ENCODE results near the gene CMPK2. TPM values are rescaled to one million over a fixed set of nuclear protein-coding genes. Genes with fewer than 3 reads are reported as not detected.

Gene CMPK2
- total RNA-seq, 1 experiment from 2014 or later, result 26.6 TPM

GRCh38 chr2:6911721-6912120 is 46.0 kb upstream of the CMPK2 start:
- no peaks in the 10 kb centered on the region for H3K9me3 Mint-ChIP-seq (ENCODE audit: low read depth, unreplicated experiment)
- BruUV-seq (replicated peaks), result no TSS peak
- CTCF ChIA-PET, result no interaction called here

GRCh38 chr2:6909431-6910385 is 44.0 kb upstream of the CMPK2 start:
- H3K27me3 Mint-ChIP-seq (ENCODE audit: unreplicated experiment), result no peaks in the 10 kb centered on the region

More at GRCh38 chr2:6911721-6912120, 46.0 kb upstream of the CMPK2 start:
- no peak overlapping the region for H3K4me3 Mint-ChIP-seq (ENCODE audit: low read depth, unreplicated experiment)
- DNase-seq, result no peak
- H3K27ac Mint-ChIP-seq (ENCODE audit: unreplicated experiment), result no peak overlapping the region
- TF ChIP-seq CTCF (IDR thresholded peaks at IDR 0.05; ENCODE audit: unreplicated experiment), result no peak
- peaks cover 7% of the 10 kb centered on the region for H3K36me3 Mint-ChIP-seq (ENCODE audit: insufficient read depth, unreplicated experiment)
- no peaks in the 10 kb centered on the region for H3K27me3 Mint-ChIP-seq (ENCODE audit: unreplicated experiment)
- intact Hi-C loops (cut with micrococcal nuclease; ENCODE audit: unreplicated experiment), result no loop called here
- H3K4me1 Mint-ChIP-seq (ENCODE audit: low read depth, unreplicated experiment), result peaks cover 34% of the 10 kb centered on the region

GRCh38 chr2:6908291-6908690 is 42.6 kb upstream of the CMPK2 start:
- DNase-seq, result no peak
- H3K4me1 Mint-ChIP-seq (ENCODE audit: low read depth, unreplicated experiment), result peaks cover 10% of the 10 kb centered on the region
- no peak overlapping the region for H3K4me3 Mint-ChIP-seq (ENCODE audit: low read depth, unreplicated experiment)
- H3K36me3 Mint-ChIP-seq (ENCODE audit: insufficient read depth, unreplicated experiment), result no peaks in the 10 kb centered on the region
- no peaks in the 10 kb centered on the region for H3K9me3 Mint-ChIP-seq (ENCODE audit: low read depth, unreplicated experiment)
- no TSS peak for BruUV-seq (replicated peaks)
- no peak for TF ChIP-seq CTCF (IDR thresholded peaks at IDR 0.05; ENCODE audit: unreplicated experiment)
- intact Hi-C loops (cut with micrococcal nuclease; ENCODE audit: unreplicated experiment), result no loop called here
- no peak overlapping the region for H3K27ac Mint-ChIP-seq (ENCODE audit: unreplicated experiment)
- peaks cover 7% of the 10 kb centered on the region for H3K27me3 Mint-ChIP-seq (ENCODE audit: unreplicated experiment)
- CTCF ChIA-PET, result no interaction called here

More at GRCh38 chr2:6909431-6910385, 44.0 kb upstream of the CMPK2 start:
- intact Hi-C loops (cut with micrococcal nuclease; ENCODE audit: unreplicated experiment), result no loop called here
- Mint-ChIP-seq H3K27ac (ENCODE audit: unreplicated experiment) (no peak overlapping the region), H3K4me1 (ENCODE audit: low read depth, unreplicated experiment) (peaks cover 21% of the 10 kb centered on the region), H3K36me3 (ENCODE audit: insufficient read depth, unreplicated experiment) (peaks cover 2% of the 10 kb centered on the region), H3K9me3 (ENCODE audit: low read depth, unreplicated experiment) (no peaks in the 10 kb centered on the region), H3K4me3 (ENCODE audit: low read depth, unreplicated experiment) (no peak overlapping the region)
- TF ChIP-seq CTCF (IDR thresholded peaks at IDR 0.05; ENCODE audit: unreplicated experiment), result no peak
- DNase-seq, result no peak
- no TSS peak for BruUV-seq (replicated peaks)
- CTCF ChIA-PET, result interaction anchor here (0.5 kb wide), 1 partner anchor 43 kb away, joined by 3 read pairs; no protein-coding TSS in a partner anchor

- TF ChIP-seq CTCF (IDR thresholded peaks at IDR 0.05; ENCODE audit: unreplicated experiment), result no peak
- peaks cover 10% of the 10 kb centered on the region for H3K4me1 Mint-ChIP-seq (ENCODE audit: low read depth, unreplicated experiment)
- no TSS peak for BruUV-seq (replicated peaks)
- H3K4me3 Mint-ChIP-seq (ENCODE audit: low read depth, unreplicated experiment), result no peak overlapping the region
- H3K27me3 Mint-ChIP-seq (ENCODE audit: unreplicated experiment), result peaks cover 22% of the 10 kb centered on the region
- peaks cover 3% of the 10 kb centered on the region for H3K9me3 Mint-ChIP-seq (ENCODE audit: low read depth, unreplicated experiment)
- CTCF ChIA-PET, result no interaction called here
- intact Hi-C loops (cut with micrococcal nuclease; ENCODE audit: unreplicated experiment), result no loop called here
- no peaks in the 10 kb centered on the region for H3K36me3 Mint-ChIP-seq (ENCODE audit: insufficient read depth, unreplicated experiment)
- no peak overlapping the region for H3K27ac Mint-ChIP-seq (ENCODE audit: unreplicated experiment)
- no peak for DNase-seq
Observed at GRCh38 chr2:6906165-6906741, 40.5 kb upstream of the CMPK2 start.

All from Calu3 (cell line).